Activated effector memory CD4-positive, alpha-beta T cell treated with Interleukin-2 at 50 U/mL for 16 hours (primary cell): ENCODE measurements around the gene KIT.

Experiments used
- DNase-seq: peaks from one replicate; pipeline ENCODE4 v3.0.0-alpha.2; 2020

Gene KIT

DNA sequence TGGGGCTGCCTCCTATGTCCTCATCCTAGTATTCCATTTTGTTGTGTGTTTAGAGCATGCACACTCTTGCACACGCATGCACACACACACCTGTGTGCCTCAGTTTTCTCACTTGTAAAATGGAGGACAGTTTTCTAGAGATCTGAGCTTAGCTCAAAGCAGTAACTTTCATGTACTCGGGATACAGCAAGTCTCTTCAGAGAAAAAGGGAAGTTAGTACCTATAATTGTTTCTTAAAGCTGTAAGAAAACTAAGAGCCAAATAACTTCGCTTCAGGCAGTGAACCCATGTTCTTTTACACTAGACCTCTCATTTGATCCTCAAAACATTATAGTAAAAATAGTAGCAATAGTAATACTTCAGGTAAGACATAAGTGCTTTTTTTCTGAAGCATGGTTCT lies 49.6 kb downstream of the KIT start:
- no peak for DNase-seq

GRCh38 chr4:54708339-54709279 lies 50.9 kb downstream of the KIT start:
- DNase-seq: no peak

DNA sequence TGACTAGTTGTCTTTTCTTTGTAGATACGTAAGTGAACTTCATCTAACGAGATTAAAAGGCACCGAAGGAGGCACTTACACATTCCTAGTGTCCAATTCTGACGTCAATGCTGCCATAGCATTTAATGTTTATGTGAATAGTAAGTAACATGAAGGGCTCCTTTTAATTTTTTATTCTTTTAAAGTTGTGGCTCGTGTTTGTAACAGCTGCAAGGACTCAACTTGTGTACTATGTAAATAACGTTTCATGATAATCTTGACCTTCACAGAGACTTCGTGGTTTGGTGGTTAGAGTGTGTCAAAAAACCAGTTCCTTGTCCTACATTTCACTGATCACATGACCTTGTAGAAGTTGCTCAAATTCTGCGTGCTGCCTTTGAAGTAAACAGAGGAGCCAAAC lies 51.6 kb downstream of the KIT start:
- no peak for DNase-seq

- no peak for DNase-seq
Measured at GRCh38 chr4:54712206-54712605, 54.4 kb downstream of the KIT start.

DNA sequence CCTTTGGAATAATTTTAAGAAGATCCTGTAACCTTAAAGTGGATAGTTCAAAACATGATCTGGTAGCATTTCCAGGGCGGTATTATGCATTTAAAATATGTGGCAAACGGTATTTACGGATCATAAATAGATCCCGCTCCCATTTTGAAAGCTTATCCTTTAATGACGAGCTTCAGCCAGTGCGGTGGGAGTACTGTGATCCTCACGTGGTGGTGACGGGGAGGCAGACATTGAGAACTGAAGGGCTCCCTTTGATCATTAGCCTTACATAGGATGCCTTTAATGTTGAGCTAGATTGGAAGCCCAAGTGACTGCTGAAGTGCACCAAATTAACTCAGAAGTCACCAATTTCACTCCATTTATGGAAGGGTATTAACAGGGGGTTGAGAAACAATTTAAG lies 56.9 kb downstream of the KIT start:
- no peak for DNase-seq

DNA sequence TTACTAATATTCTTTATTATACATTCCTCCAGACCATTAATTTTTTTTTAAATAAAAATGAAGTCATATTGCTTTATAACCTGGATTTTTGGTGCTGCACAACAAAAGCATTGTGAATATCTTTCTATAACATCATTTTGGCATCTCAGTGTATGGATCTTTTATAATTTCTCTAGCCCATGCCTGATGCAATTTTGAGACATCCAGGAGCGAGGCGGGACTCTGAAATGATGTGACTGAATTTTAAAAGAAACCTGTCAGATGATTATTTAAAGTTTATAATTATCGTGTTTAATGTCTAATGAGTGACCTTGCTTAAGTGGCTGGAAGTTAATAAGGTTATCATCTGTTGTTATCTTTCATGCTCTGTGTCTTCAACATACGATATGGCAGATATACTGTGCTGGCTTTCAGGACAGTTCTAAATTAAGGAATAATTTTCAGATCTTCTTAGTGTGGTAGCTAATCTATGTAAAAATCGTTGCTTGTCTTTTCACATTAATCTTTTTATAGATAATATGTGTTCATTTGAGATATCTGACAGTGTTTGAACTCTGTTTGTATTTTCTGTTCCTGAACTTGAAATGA lies 58.8 kb downstream of the KIT start:
- DNase-seq: no peak

- no peak for DNase-seq
Measured at GRCh38 chr4:54717694-54718093, 59.9 kb downstream of the KIT start.

- no peak for DNase-seq
Measured at GRCh38 chr4:54719378-54719777, 61.6 kb downstream of the KIT start.

GRCh38 chr4:54723220-54723619 lies 65.5 kb downstream of the KIT start:
- DNase-seq: no peak

- no peak for DNase-seq
Measured at GRCh38 chr4:54723820-54724219, 66.1 kb downstream of the KIT start.

GRCh38 chr4:54726907-54727306 lies 69.2 kb downstream of the KIT start:
- no peak for DNase-seq

- no peak for DNase-seq
Measured at GRCh38 chr4:54727346-54727745, 69.6 kb downstream of the KIT start.

GRCh38 chr4:54728368-54728767 lies 70.6 kb downstream of the KIT start:
- DNase-seq: no peak

DNA sequence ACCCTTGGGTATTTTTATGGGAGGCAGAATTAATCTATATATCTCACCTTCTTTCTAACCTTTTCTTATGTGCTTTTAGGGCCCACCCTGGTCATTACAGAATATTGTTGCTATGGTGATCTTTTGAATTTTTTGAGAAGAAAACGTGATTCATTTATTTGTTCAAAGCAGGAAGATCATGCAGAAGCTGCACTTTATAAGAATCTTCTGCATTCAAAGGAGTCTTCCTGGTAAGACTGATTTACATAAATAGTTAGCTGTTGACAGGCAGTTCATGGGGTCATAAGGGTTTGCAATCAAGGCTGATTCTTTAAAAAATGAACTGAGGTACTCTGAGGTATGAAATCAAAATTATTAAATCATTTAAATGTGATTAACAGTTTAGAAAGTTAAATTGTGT lies 71.5 kb downstream of the KIT start:
- no peak for DNase-seq

DNA sequence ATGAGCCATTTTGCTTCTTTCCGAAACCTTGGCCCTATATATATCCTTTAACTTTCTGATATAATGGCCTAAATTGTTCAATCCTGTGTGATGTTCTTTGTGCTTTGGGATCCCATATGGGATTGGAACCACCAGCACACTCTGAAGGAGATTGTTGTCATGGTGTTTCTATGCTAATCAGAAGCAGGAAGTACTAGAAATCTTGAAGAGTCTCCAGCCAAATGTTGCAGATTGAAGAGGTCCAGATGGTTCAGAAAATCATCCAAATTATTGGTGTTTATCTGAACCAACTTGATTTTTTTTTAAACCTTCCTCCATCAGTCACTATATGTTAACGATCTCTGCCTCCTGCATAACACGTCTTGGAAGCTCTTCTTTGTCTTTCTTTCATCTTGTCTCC lies 72.8 kb downstream of the KIT start:
- DNase-seq: no peak

DNA sequence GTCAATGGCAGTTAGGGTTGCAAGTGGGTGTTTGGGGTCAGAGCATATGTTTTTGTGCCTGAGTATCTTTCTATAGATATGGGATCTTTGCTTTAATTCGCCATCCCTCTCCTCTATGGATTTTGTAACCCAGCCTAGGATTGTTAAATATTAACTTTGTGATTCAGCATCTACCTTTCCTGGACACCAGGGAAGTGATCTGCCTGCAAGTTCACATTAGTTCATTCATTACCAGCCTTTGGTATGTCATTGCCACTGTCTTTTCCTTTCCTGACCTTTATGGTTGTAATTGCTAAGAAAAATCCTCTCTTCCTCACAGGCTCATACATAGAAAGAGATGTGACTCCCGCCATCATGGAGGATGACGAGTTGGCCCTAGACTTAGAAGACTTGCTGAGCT lies 73.8 kb downstream of the KIT start:
- no peak for DNase-seq

GRCh38 chr4:54731976-54732375 lies 74.2 kb downstream of the KIT start:
- DNase-seq: no peak

DNA sequence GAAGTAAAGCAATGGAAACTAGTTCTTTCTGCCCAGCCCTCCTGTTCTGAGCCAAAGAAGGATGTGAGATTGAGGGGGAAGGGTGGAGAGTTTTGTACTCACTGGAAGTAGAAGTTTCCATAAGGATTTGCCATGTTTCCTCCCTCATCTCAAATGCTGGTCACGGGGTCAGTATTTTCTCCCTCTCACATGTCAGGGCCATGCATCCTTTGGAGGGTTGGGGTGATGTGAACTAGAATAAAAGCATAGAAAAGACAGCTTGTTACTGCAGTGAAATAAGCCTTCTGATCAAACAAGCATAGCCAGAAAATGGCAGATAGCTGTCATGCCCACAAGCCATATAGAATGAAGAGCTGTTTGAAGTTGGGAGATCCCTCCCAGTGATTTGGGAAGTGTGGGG lies 79.7 kb downstream of the KIT start:
- DNase-seq: no peak

GRCh38 chr4:54741202-54741601 lies 83.4 kb downstream of the KIT start:
- no peak for DNase-seq

DNA sequence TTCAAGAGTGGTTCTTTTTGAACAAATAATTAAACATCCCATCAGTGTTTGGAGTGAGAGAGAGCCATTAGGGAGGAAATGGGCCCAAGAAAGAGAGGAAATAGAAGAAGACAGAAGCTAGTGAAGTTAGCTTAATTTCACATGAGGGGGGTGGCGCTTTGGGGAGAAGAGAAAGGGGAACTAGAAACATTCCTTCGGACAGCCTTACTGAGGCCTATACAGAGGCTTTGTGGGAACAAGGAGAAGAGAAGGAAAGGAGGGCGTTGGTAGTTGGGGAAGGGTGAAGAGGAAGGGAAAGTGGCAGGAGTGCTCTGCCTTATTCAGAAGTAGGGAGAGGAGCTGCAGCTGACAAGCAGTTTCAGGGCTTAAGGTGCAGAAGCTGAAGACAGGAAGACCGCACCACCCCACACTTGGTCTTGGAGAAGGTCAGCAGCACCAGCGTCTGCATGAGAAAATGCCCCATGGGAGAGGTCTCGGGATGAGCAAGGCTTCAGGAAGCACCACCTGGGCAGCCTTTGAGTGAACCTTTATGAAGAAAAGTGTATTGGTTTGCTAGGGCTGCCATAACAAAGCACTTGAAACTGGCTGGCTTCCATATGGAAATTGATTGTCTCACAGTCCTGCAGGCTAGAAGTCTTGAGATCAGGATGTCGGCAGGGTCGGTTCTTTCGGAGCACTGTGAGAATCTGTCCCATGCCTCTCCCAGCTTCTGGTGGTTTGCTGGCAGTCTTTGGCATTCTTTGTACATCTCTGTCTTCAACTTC lies 85.1 kb downstream of the KIT start:
- no peak for DNase-seq

DNA sequence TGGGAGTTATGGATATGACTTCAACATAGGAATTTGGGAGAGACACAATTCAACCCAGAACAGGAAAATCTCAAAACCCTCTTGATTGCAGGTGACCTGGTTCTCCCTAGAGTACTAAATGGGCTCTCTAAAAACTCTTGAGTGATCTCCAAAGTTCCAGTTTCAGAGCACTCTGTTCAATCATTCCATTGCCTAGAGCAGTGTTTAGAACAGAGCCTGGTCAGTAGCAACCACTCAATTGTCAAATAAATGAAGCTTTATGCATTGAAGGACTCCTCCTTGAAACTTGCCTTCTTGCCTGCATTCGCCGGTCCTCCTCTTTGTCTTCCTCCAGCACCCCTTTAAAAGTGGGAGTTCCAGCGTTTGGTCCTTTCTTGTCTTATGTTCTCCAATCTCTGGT lies 85.8 kb downstream of the KIT start:
- DNase-seq: no peak

GRCh38 chr4:54744487-54744886 lies 86.7 kb downstream of the KIT start:
- no peak for DNase-seq

GRCh38 chr4:54745031-54745770 lies 87.4 kb downstream of the KIT start:
- DNase-seq: no peak
